HEK293 (cell line): ENCODE results near the gene DOK1.

Experiments used
- CTCF ChIA-PET: fragments of 350-600 bp; formaldehyde crosslinking; extraction: SDS; loops from one replicate; lab custom pipeline; 2021; ENCODE audit warnings: antibody characterized with exemption; lab: Yijun Ruan, JAX
- POLR2A ChIA-PET: fragments of 300-600 bp; formaldehyde crosslinking; extraction: SDS; loops from one replicate; lab custom pipeline; 2020; ENCODE audit warnings: antibody characterized with exemption, inconsistent platforms; lab: Yijun Ruan, JAX
- H3K27ac ChIP-seq: fragments of 200-500 bp; sonication (Bioruptor generic); 2 replicates; pipeline ENCODE4 v1.5.1; 2014; ENCODE audit warnings: low read depth, low read length, control low read depth, inconsistent platforms; ENCODE audit errors: extremely low read depth
- H3K36me3 ChIP-seq, 2 experiments: fragments of 200-500 bp in 1 of 2; sonication (Bioruptor generic) in 1 of 2; 1 replicate in 1 of 2; 2 replicates in 1 of 2; pipeline ENCODE4 v1.5.1; 2014 to 2017; ENCODE audit warnings: inconsistent platforms in 2 of 2, low read length in 2 of 2; ENCODE audit not compliant: control insufficient read depth in 2 of 2, insufficient read depth in 1 of 2
- H3K4me1 ChIP-seq: fragments of 200-500 bp; sonication (Bioruptor generic); 2 replicates; pipeline ENCODE4 v1.5.1; 2014; ENCODE audit warnings: mild to moderate bottlenecking, low read length, inconsistent platforms; ENCODE audit not compliant: control insufficient read depth, insufficient read depth
- H3K4me3 ChIP-seq: 2 replicates; pipeline ENCODE4 v1.5.1; 2011; ENCODE audit warnings: low read depth, mild to moderate bottlenecking, control low read depth, low read length, moderate library complexity
- H3K9me3 ChIP-seq: fragments of 200-500 bp; sonication (Bioruptor generic); 2 replicates; pipeline ENCODE4 v1.5.1; 2014; ENCODE audit warnings: low read depth, low read length, inconsistent platforms; ENCODE audit not compliant: control insufficient read depth, insufficient read depth
- AEBP2 ChIP-seq: fragments of 450-650 bp; formaldehyde crosslinking; IDR thresholded peaks from 2 replicates; pipeline ENCODE4 v1.5.1; 2016; ENCODE audit warnings: missing biosample characterization, missing genetic modification characterization, borderline replicate concordance
- GFI1B ChIP-seq: fragments of 450-650 bp; formaldehyde crosslinking; IDR thresholded peaks from 2 replicates; pipeline ENCODE4 v1.5.1; 2016; ENCODE audit warnings: missing biosample characterization, missing genetic modification characterization
- GLIS2 ChIP-seq: fragments of 450-650 bp; formaldehyde crosslinking; IDR thresholded peaks from 2 replicates; pipeline ENCODE4 v1.5.1; 2016; ENCODE audit warnings: missing biosample characterization, missing genetic modification characterization
- PRDM10 ChIP-seq: fragments of 450-650 bp; formaldehyde crosslinking; IDR thresholded peaks from 2 replicates; pipeline ENCODE4 v1.5.1; 2016; ENCODE audit warnings: missing biosample characterization, missing genetic modification characterization
- YY1 ChIP-seq: fragments of 450-650 bp; formaldehyde crosslinking; IDR thresholded peaks from 2 replicates; pipeline ENCODE4 v1.5.1; 2018; ENCODE audit warnings: missing biosample characterization, missing genetic modification characterization
- ZBTB26 ChIP-seq: fragments of 450-650 bp; formaldehyde crosslinking; optimal IDR thresholded peaks from 2 replicates; pipeline ENCODE3; 2016; ENCODE audit warnings: missing biosample characterization, mild to moderate bottlenecking, missing genetic modification characterization
- ZBTB49 ChIP-seq: fragments of 450-650 bp; formaldehyde crosslinking; IDR thresholded peaks from 2 replicates; pipeline ENCODE4 v1.5.1; 2016; ENCODE audit warnings: missing biosample characterization, missing genetic modification characterization, low read depth
- ZNF112 ChIP-seq: fragments of 450-650 bp; formaldehyde crosslinking; IDR thresholded peaks from 2 replicates; pipeline ENCODE4 v1.5.0; 2017; ENCODE audit warnings: missing biosample characterization, missing genetic modification characterization
- ZNF16 ChIP-seq: fragments of 450-650 bp; formaldehyde crosslinking; IDR thresholded peaks from 2 replicates; pipeline ENCODE4 v1.5.1; 2016; ENCODE audit warnings: low read depth, missing biosample characterization, missing genetic modification characterization
- ZNF19 ChIP-seq: fragments of 450-650 bp; formaldehyde crosslinking; IDR thresholded peaks from 2 replicates; pipeline ENCODE4; 2016; ENCODE audit warnings: missing biosample characterization, missing genetic modification characterization, low read depth
- ZNF37A ChIP-seq: fragments of 450-650 bp; IDR thresholded peaks from 2 replicates; pipeline ENCODE4 v1.5.1; 2018; ENCODE audit warnings: missing biosample characterization, missing genetic modification characterization
- ZNF624 ChIP-seq: fragments of 450-650 bp; formaldehyde crosslinking; IDR thresholded peaks from 2 replicates; pipeline ENCODE4 v1.5.1; 2017; ENCODE audit warnings: missing biosample characterization, missing genetic modification characterization
- ZNF707 ChIP-seq: fragments of 450-650 bp; formaldehyde crosslinking; IDR thresholded peaks from 2 replicates; pipeline ENCODE4 v1.5.1; 2016; ENCODE audit warnings: missing biosample characterization, missing genetic modification characterization
- ZNF768 ChIP-seq: fragments of 450-650 bp; formaldehyde crosslinking; IDR thresholded peaks from 2 replicates; pipeline ENCODE4 v1.5.1; 2018; ENCODE audit warnings: missing biosample characterization, mild to moderate bottlenecking, missing genetic modification characterization

The DOK1 gene

GRCh38 chr2:74511104-74511989 lies 43.2 kb upstream of the DOK1 start:
- H3K27ac ChIP-seq = no peak overlapping the region
- H3K9me3 ChIP-seq = no peaks in the 10 kb centered on the region
- peaks cover 4% of the 10 kb centered on the region; the same call in 1 of the 2 replicates for H3K4me1 ChIP-seq
- no peaks in the 10 kb centered on the region for H3K36me3 ChIP-seq
- CTCF ChIA-PET = interaction anchor here (1.2 kb wide), 1 partner anchor 78 kb away, joined by 3 read pairs; no protein-coding TSS in a partner anchor
- TF ChIP-seq ZNF707 (tag by site-specific recombination) (no peak), PRDM10 (tag by site-specific recombination) (peak; percentile 65)
- POLR2A ChIA-PET = interaction anchor here (0.6 to 2.3 kb wide), 5 partner anchors 10 to 427 kb away, joined by 3 to 13 read pairs (median 4); partner anchors contain the start of genes AUP1, CCDC142, HTRA2 and TTC31
- H3K4me3 ChIP-seq = no peak overlapping the region

GRCh38 chr2:74512744-74513604 lies 41.5 kb upstream of the DOK1 start:
- ChIA-PET POLR2A (no interaction called here), CTCF (no interaction called here)
- H3K4me3 ChIP-seq = no peak overlapping the region
- no peak overlapping the region for H3K27ac ChIP-seq
- H3K4me1 ChIP-seq = peaks cover 4% of the 10 kb centered on the region; the same call in 1 of the 2 replicates
- no peaks in the 10 kb centered on the region for H3K36me3 ChIP-seq
- H3K9me3 ChIP-seq = no peaks in the 10 kb centered on the region
- TF ChIP-seq ZNF112 = no peak
- no peak for TF ChIP-seq ZNF19 (tag by site-specific recombination)
- no peak for TF ChIP-seq GLIS2 (tag by site-specific recombination)
- no peak for TF ChIP-seq ZNF768
- TF ChIP-seq ZBTB26 (tag by site-specific recombination) = no peak
- no peak for TF ChIP-seq ZNF37A (tag by site-specific recombination)
- no peak for TF ChIP-seq YY1
- TF ChIP-seq ZNF16 = no peak
- TF ChIP-seq AEBP2 (tag by site-specific recombination) = no peak
- TF ChIP-seq ZBTB49 (tag by site-specific recombination) = no peak
- TF ChIP-seq GFI1B (tag by site-specific recombination) = no peak
- no peak for TF ChIP-seq ZNF624 (tag by site-specific recombination)
